Kidney glomerular epithelial cell (primary cell): ENCODE results near the gene WNT9A.

Experiments
- DNase-seq: peaks from one replicate; lab custom pipeline; 2025; lab: John Stamatoyannopoulos, UW

Gene WNT9A

DNA sequence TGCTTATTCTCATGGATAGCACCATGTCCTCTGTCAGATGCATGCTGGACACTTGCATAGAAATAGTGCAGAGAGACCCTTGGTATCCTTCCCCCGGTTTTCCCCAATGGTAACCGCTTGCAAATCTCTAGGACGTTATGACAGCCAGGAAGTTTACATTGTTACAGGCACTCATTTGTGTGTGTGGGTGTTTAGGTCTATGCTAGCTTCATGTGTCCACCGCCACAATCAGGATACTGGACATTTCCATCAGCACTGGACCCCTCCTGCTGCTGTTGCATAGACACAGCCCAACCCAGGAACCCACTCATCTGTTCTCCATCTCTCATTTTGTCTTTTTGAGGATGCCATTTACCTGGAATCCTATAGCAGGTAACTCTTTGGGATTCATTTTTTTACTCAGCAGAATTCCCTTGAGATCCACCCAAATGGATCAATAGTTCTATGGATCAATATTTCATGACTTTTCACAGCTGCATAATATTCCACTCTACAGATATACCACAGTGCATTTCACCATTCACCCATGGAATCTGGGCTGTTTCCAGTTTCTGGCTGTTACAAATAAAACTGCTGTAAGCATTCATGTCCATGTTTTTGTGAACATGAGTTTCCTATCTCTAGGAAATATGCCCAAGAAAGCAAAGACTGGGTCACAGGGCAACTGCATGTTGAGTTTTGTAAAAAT lies 6.6 kb upstream of the WNT9A start:
- DNase-seq, result no peak

DNA sequence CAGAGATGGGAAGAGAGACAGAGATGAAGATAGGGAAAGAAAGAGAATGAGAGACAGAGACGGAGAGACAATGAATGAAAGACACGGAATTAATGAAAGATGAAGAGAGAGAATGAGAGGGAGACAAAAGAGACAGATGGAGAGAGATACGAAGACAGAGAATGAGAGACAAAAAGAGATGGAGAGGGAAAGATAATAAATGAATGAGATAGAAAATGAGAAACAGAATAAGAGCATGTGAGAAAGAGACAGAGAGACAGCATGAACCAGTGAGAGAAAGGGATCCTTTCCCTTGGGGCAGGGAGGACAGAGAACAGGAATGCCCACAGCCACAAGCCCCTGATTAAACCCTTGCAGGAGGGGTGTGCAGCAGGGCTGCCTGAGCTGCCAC lies 5.3 kb upstream of the WNT9A start:
- no peak for DNase-seq

- no peak for DNase-seq
These were observed 4.8 kb upstream of the WNT9A start for GRCh38 chr1:227952374-227953021.

DNA sequence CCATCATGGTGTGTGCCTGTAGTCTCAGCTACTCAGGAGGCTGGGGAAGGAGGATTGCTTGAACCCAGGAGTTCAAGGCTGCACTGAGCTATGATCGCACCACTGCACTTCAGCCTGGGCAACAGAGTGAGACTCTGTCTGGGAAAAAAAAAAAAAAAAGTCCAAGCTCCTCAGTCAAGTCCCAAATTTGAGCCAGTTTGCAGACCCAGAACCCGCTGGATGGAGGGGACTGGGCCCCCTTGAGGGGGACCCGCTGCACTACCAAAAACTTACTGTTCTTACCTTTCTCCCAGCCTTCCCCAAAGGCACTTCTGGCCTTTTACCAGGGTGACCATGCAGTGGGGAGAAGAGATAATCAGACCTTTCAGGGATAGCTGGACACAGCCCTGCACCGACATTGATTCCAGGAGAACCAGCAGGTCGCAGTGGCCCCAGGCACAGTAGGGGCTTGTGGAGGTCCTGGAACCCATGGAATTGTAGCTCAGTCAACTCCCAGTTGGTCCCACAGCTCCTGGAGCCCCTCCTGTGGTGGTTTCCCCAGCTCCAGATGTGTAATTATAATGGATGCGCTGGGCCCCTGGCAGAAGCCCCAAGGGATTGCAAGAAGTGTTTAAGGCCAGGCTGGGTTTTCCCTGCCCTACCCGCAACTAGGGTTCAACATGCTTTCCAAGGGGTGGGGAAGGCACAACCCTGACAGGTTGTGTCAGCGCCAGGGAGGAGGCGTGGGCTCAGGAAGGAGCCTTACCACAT lies 4.1 kb upstream of the WNT9A start:
- no peak for DNase-seq

DNA sequence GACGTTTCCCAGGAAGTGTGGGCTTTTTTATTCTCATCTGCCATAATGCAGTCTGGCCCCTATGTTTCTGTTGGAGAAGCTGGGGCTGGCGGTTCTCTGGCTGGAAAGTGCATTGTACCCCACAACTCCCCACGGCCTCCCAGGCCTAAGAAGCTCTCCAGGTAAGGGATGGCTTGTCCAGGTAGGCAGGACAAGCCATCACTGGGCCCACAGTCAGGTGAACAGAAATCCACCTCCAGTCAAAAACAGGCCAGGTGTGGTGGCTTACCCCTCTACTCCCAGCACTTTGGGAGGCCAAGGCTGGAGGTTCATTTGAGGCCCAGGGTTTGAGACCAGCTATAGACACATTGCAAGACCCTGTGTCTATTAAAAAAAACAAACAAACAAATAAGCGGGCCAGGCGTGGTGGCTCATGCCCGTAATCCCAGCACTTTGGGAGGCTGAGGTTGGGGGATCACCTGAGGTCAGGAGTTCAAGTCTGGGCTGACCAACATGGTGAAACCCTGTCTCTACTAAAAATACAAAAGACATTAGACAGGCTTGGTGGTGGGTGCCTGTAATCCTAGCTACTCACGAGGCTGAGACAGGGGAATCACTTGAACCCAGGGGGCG lies 3.1 kb upstream of the WNT9A start:
- no peak for DNase-seq

- DNase-seq, result no peak
These were observed 2.4 kb upstream of the WNT9A start for GRCh38 chr1:227949954-227950734.

DNA sequence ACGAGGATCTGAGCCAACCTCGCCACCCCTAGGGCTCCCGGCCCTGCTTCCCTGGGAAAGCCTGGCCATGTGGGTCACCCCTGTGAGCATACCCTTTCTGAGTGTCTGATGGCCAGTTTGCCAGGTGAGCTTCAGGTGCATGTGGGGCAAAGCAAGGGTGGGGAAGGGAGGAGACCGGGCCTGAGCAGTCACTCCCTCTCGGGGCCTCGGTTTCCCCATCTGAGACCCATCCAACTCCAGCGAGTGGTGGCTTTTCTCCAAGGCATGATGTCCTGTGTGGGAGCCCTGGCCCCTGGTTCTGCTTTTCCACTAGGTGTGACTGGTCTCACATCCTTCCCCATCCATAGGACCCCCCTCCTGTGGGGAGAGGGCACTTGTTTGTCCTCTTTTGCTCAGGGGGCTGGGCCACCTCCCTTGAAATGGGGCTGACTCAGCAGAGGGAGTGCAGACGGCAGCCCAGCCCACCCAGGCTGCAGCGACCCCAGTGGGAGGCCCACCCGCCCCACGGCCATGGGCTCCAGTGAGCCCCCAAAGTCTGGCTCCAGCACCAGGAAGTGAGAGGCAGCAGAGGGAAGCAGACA lies 1.7 kb upstream of the WNT9A start:
- DNase-seq, result no peak

- DNase-seq, result no peak
These were observed 945 bp upstream of the WNT9A start for GRCh38 chr1:227948493-227949260.

DNA sequence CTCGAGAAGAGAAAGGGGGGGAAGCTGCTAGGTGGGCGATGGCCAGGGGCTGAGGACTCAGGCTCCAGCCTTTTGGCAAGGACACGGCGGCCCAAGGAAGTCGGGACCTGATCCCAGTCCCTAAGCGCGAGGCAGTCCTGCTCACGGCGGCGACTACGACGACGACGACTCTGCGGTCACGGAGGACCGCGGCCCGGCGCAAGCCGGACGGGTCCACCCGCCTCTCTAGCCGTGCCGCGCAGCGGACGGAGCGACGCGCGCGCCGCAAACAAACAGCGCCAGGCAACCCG lies 401 bp downstream of the WNT9A start:
- no peak for DNase-seq

DNA sequence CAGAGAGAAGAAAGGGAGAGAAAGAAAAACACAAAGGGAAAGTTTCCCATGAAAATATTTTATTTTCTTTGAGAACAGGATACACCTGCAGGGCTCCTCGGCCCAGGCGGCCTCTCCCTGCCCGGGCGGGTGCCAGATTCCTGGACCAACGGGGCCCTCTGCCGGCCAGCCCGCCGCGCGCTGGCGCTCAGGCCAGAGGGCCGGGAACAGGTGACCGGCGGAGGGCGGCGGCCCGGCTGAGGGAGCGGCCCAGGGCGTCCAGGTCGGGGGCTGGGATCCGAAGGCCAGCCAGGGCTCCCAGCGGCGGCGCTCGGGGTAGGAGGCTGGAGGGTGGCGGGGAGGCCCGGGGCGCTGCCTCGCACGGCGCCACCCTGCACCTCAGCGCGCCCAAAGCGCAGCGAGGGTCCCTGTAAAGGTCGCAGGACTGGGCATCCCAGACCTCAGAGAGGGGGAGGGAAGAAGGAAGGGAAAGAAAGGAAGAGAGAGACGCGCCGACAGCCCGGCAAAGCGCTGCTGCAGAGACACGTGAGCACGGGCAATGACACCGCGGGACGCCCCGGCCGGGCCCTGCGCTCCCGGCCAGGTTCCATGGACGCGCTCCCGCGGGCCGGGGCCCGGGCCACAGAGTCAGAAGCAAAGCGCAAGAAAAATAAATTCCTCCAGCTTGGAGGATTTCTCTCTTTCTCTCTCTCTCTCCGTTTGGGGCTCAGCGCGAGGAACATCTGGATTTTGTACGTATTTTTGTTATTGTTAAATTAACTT lies 927 bp downstream of the WNT9A start:
- DNase-seq, result peak; percentile 30

DNA sequence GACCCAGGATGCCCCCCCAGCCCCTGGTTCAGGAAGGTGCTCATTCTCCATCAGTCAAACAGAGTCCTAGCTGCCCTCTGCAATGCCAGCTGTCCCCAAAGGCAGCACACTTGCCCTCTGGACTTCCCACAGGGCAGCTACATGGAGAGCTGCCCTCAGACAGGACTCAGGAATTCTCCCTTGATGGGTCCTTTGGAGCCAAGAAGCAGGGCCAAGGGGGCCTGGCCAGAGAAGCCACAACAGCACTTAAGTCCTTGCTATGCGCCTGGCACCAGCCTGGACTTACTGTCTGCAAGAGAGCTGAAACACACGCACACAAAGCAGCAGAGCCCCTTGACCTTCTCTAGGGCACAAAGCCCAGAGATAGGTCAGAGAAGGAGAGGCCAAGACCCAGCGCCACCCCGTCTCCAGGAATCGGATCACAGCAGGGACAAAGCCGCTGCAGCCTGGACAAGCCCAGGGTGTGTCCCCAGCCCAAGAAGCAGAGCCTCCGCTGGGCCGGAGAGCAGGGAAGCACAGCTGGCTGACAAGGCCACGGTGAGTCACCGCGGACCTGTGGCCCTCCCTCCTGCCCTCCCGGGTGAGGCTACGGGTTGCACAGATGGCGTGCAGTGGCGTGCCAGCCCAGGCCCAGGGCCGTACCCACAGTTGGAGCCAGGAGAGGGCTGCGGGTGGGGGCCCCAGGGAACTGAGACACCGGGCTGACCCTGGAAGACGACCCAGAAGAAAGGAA lies 1.7 kb downstream of the WNT9A start:
- no peak for DNase-seq

DNA sequence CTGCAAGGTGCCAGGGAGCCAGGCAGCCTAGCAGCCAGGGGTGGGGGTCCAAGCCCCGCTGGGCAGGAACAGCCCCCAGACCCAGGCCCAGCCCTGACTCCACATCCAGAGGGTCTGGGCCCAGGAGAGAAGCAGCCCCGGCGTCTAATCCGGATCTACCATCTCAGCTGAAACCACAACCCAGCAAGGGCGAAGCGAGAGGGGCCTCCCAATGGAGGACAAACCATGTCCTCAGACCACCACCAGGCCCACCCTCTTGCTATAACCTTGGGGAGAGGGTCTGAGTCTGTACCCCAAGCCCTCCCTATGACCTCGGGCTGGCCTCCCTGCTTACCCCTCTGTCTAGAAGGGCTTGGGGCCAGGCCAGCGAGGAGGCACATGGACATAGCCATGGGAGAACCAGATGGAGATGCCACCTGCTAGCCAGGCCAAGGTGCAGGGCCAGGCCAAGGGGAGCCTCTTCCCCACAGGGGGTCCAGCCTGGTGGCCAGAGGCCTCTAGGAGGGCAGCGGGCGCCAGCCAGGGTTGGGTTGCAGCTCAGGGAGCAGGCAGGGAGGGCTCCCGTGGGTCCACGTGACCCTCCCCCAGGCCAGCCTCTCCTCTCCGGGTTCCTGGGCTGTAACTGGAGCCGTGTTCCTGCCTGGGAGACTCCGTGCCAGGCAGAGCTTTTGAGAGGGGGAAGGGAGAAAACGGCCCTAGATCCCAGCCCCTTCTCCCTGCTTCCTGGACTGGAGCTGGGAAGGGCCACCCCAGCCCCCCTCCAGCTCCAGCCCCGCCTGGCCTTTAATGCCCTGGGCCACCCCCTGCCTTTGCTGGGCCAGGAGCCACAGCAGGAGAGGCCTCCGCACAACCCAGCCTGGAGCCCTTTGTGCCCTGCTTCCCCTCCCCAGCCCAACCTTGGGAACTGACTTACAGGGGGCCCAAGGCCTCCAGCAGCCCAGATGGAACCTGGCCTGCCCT lies 2.5 kb downstream of the WNT9A start:
- no peak for DNase-seq

GRCh38 chr1:227944090-227944930 lies 3.4 kb downstream of the WNT9A start:
- DNase-seq, result no peak

GRCh38 chr1:227943381-227944089 lies 4.2 kb downstream of the WNT9A start:
- DNase-seq, result no peak

DNA sequence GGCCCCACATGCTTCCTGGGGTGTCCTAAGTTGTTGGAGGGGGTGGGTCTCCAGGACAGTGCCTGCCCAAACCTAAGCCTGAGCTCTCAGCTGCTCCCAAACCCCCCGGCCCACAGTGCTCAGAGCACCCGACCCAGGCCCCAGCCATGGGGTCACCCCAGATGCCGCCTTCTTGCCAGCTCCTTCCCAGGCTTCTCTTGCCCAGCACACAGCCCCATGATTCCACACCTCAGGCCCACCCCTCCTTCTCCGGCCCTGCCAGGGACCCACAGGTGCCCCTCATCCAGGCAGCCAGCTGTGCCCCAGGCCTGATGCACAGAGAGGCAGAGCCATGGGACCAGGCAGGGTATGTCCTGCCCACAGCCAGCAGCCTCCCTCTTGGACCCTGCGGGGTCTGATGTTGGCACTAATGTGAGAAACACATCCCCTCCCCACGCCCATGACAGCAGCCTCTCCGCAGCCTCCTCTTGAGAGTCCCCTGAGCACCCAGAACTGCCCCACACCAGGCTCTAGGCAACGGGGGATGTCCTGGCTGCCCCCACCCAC lies 4.9 kb downstream of the WNT9A start:
- DNase-seq, result no peak

DNA sequence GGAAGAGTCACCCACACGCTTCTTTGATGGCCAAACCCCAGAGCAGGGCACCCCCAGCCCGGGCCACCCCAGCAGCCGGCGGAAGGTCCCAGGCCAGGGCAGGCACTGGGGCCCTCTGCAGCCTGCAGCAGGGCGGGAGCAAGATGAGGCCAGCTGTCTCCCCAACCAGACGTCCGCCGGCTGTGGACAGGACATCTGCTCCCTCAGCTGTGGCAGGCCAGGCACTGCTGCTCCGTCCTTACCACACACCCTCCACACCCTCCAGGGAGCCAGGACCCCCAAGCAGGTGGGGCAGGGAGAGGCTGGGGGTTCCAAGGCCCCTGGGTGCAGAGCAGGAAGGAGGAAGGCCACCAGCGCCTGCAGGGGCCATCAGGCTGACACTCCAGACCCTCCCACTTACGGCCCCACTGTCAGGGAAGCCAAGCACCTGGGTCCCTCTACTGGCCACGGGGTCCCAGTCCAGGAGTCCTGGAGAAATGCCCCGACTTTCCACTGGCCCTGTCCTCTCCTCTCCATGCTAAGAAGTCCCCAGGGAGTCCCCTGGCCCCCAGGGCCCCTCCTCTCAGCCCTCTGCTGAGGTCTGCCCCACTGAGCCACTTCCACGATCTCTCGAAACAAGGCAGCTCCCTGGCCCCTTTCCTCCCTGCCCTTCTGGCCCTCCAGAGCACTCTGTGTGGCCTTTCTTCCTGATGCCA lies 5.6 kb downstream of the WNT9A start:
- DNase-seq, result no peak
